HG02610 (cell line): Measurements from ENCODE around the gene HOXB6.

Source experiments
- ATAC-seq: cut with Tn5 transposase; IDR thresholded peaks from one replicate; pipeline ENCODE4 v1.9.1; 2021; ENCODE audit warnings: mild to moderate bottlenecking, moderate library complexity; ENCODE audit not compliant: unreplicated experiment

HOXB6 gene

GRCh38 chr17:48636177-48637018 lies 31.6 kb upstream of the HOXB6 start:
- ATAC-seq, result no peak

DNA sequence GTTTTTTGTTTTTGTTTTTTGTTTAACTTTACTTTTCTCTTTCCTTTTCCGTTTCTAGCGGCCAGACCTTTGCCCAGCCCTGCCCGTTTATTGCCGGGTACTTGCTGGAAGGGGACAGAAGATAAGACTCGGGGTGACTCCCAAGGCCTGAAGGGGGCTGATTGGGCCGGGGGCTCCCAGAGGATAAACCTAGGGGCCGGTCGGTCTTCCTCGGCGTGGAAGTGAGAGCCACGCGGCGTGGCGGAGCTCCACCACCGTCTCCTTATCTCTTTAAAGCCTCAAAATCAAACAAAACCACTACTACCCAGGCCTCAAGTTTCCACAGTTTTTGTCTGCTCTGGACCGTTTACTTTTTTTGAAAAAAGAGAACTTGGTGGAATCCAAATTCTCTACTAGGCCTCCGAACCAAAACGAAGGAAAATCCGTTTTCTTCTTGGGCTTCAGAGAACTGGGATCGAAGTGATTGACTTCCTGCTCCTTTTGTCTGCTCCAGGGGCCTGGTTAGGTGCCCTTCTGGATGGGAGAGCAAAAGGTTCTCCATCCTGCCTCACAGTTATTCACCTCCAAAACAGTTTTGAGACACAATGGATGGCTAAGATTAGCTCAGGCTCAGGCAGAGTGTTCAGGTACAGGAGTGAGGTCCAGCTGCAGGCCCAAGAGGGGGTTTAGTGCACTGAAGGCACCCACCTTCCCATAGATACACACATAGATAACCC lies 29.9 kb upstream of the HOXB6 start:
- no peak for ATAC-seq

GRCh38 chr17:48633266-48633677 lies 28.5 kb upstream of the HOXB6 start:
- no peak for ATAC-seq

GRCh38 chr17:48632579-48633265 lies 27.9 kb upstream of the HOXB6 start:
- ATAC-seq, result no peak

DNA sequence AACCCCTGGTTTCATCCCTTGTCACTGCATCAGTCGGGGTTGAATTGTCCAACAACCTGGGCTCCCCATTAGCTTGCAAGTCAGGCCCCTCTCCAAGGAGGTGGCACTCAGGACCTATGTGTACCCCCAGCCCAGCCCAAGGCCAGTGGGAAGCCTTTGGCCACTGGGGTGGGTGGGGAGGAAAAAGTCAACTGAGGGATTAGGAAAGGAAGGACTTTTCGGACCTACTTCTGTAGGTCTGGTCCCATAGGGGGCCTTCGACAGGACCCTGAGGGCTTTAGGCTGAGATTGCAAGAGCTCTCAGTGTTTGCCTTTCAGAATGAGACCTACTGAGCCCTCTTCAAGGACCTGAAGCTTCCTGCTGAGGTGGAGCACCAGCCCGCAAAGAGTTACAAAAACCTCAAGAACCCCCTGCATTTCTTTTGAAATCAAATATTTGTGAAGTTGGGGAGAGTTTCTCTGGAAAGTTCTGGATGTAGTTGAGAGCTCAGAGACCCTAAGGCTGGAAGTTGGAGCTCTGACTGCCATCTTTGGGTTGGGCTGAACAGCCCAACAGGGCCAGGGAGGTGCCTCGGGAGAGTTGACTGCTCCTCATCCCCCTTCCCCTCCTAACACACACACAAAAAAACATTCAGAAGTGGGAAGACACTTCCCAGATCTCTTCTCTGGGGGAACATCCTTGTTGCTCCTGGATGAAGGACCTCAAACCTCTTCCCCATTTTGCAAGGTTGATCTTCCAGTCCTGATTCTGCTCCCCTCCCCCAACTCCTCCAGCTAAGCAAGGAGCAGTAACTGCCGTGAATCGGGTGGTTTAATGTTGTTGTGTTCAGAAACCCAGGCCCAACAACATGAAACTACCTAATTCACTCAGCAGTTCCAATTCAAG lies 27.1 kb upstream of the HOXB6 start:
- ATAC-seq, result no peak

DNA sequence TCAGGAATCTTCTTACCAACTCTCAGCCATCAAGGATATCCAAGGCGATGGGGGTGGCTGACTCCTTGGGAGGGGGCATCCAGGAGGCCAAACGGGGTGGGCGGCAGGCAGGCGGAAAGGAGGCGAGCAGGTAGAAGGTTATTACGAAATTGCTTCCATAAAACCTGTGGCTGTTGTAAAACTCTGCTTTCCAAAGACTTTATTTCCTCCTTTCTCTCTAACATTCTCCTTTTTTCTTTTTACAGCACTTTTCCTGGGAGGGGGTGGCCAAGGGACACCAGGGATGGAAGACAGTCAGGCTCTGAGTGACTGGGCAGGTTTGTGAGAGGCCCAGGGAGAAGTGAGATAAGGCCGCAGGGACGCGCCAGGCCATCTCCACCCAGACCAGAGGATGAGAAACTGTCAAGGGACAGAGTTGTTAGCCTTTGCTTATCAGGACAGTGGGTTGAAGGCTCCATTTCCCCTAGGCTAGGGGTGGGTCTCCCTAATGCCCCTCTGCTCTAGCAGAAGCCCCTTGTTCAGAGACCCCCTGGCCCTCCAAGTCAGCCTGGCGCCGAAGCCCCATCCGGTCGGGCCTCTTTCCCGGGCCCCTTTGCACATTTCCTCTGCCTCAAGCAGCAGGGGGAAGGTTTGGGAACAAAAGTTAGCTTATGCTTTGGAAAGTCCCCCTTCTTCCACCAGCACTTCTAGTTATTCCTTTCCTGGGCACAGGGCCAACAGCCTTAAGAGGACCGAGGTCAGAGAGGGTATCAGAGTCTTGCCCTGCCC lies 26.3 kb upstream of the HOXB6 start:
- ATAC-seq, result no peak

GRCh38 chr17:48630009-48630924 lies 25.5 kb upstream of the HOXB6 start:
- ATAC-seq, result no peak

GRCh38 chr17:48629411-48629759 lies 24.6 kb upstream of the HOXB6 start:
- ATAC-seq, result no peak

- no peak for ATAC-seq
These were observed 24.0 kb upstream of the HOXB6 start for GRCh38 chr17:48628649-48629410.

DNA sequence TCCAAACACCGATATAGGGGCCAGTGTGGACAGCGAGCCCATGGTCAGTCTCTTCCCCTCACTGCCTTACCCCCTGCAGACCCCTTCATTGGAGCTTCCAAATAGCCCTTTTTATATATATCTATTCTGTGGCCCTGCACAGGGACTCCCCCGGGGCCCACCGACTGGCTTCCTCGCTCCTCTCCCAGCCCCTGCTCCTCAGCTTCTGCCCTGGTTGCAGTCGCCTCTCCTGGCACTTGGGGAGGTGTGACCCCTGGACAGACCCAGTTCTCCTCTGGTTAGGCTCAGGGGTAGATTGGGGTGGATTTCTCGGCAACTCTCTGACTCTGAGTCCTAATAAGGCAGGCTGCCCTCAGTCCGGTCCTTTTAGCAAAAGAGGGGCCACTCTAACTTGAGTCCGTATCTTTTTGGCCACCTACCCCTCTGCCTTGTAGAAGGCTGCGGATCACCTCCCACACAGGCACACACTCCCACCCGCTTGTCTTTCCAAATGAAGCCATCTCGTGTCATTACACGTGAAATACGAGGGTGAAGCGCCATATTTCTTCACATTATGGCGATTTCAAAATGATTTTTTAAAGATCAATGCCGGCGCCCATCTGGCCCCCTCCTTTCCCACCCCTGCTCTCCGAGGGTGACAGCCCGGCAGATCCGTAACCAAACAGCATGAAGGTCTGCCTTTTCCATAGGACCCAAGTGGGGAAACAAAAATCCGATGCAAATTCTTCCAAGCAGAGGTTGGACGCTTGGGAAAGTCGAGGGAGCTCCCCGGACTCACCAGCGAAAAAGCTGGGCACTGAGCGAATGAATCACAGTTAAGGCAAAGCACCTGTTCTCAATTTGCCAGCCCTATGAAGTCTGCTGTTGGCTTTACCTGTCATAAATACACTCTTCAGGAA lies 23.1 kb upstream of the HOXB6 start:
- no peak for ATAC-seq

GRCh38 chr17:48627118-48627597 lies 22.4 kb upstream of the HOXB6 start:
- no peak for ATAC-seq

DNA sequence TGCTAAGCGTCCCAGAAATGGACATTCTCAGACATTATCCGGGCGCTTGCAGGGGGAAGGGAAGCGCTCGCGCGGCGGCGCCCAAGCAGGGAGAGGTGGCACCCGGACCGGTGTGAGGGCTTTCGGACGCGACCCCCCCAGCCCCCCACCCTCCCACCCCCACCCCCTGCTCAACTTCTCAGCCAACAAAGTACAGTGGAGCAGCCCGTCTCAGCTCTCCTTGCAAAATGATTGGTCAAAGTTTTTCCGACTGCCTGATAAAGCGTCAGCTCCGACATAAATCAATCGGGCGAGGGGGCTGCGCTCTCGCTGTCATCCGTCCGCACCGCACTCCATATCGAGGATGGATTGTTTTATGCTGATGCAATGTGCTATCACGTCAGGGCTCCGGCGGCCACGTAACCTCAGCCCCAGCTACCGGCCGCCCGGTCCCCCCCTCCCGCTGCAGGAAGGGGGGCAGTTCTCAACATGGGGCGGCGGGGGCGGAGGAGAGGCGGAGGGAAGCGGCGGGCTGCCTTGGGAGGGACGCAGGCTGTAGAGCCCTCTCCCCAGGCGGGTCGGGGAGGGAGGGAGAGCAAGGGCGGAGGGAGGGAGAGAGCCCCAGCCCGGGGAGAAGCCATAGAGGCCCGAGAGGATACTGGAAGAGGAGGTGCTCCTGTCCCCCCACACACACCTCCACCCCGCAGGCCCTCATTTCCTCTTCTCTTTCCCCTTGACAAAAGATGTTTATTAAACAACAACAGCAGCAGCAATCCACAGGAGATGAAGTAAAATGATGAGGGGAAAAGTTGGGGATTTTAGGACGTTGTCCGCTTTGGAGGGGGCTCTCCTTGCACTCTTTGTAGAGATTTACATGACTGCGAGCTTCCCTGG lies 21.7 kb upstream of the HOXB6 start, which contains the start of gene HOXB9:
Gene HOXB9 (minus strand): TSS at position 114 of the 873 bp plus-strand sequence. CDS start 89 bp downstream, at position 25.
- ATAC-seq, result no peak

DNA sequence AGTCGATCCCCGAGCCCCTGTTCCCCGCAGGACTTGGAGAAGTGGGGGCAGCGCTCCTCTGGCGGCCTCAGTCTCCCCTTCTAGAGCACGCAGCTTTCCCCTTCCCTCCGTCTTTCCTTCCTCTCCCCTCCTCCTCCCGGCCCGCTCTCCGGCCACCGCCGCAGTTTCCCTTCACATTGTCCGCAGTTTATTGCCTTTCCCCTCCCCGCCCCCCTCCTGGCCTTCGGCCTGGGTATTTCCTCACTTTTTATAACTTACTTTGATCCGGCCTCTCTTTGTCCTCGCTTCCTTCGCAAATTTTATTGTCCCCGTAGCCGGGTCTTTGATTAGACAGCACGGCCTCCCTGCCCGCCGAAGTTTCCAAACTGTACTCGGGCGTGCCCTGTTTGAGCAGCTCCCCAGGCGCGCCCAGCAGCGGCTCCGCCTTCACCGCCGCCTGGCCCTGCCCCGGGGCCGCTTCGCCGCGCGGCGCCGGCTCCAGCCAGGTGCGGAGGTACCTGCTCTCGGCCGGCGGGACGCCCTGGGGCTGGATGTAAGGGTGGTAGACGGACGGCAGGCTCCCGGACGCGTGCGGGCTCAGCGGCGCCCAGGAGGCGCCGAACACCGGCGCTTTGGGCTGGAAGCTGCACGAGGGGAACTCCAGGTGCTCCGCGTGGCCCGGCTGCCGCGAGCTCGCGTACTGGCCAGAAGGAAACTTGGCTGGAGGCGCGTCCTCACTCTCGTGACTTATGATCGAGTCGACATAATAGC lies 20.9 kb upstream of the HOXB6 start:
- ATAC-seq, result no peak

DNA sequence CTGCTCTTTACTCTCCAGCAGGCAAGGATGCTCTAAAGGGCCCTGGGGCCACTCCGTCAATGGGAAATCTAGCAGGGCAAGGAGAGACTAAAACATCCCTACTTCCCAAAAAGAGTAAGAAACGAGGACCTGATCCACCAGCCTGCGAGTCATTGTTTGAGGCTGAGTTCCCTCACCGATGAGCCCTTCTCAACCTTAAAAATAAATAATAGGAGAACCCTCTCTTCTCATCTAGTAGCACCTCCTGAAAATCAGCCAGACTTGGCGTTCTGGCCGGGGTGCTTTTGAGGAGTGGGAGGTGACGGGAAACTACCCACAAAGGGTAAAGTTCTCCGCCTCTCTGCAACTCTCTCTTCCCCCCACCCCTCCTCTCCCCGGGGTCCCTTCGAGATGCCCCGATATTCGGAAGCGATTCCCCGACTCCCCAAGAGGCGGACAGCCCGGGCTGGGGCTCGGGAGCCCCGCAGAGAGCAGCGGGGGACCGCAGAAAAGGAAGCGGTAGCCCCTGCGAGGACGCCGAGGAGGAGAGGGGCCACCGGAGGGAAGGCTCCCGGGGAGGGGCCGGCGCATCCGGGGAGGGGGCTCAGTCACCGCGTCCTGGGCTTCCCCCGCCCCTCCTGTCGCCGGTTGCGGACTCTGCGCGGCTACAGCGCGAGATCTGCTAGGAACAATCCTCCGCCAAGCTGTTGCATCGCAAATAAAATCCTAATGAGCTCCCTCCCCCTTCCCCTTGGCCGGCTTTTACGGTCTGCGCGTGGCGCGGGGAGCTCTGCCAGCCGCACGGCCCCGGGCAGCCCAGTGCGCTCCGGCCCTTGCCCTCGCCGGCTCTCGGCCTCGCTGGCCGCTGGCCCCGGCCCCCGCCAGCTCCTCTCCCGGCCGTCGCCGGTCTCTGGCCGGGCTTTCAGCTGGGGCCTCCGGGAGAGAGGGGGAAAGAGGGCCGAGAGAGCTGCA lies 20.0 kb upstream of the HOXB6 start:
- ATAC-seq, result no peak
